ENCODE data around the gene KRTAP9-4. TPM values are rescaled to one million over a fixed set of nuclear protein-coding genes. Genes with fewer than 3 reads are reported as not detected.
"Not testable (repeated sequence)": the region's sequence is repeated elsewhere in the genome, so short reads cannot be mapped to it uniquely, and the experiment has no call there.

KRTAP9-4 gene
- polyA plus RNA-seq, 2 of the 4 experiments (the other 2 are of a cell fraction): not detected

- H3K4me3 ChIP-seq; H3K4me2 ChIP-seq; H3K27ac ChIP-seq; H3K4me1 ChIP-seq; CTCF ChIA-PET; ATAC-seq; H3K9me3 ChIP-seq; DNase-seq (ENCODE audit: low read depth in 1 of 2, low spot score in 1 of 2); POLR2A ChIA-PET: not testable (repeated sequence)
- peak; percentile 43 for FAIRE-seq
- 40% methylated on average over 2 of the region's 2 CpGs for WGBS (ENCODE audit: missing lambda C conversion rate)
Observed at GRCh38 chr17:41246995-41247787, 2.3 kb upstream of the KRTAP9-4 start.

- ATAC-seq: no peak
- DNase-seq (ENCODE audit: low read depth in 1 of 2, low spot score in 1 of 2): no peak
- POLR2A ChIA-PET: no interaction called here
- Histone ChIP-seq H3K27ac (no peak overlapping the region), H3K4me3 (no peak overlapping the region), H3K9me3 (no peaks in the 10 kb centered on the region), H3K4me1 (no peaks in the 10 kb centered on the region), H3K4me2 (no peak overlapping the region)
- TF ChIP-seq HES2 (IDR thresholded peaks at IDR 0.05) (no peak), HEYL (CRISPR knock-in tag; IDR thresholded peaks at IDR 0.05) (no peak), CBX8 (IDR thresholded peaks at IDR 0.05) (no peak), E2F6 (IDR thresholded peaks at IDR 0.05; ENCODE audit: borderline replicate concordance, low read depth) (no peak), JUN (IDR thresholded peaks at IDR 0.05) (no peak), PHF8 (IDR thresholded peaks at IDR 0.05; ENCODE audit: borderline replicate concordance, low read depth) (no peak), KDM5A (IDR thresholded peaks at IDR 0.05) (no peak), GATA3 (IDR thresholded peaks at IDR 0.05; ENCODE audit: borderline replicate concordance) (no peak), NPAS2 (CRISPR knock-in tag; IDR thresholded peaks at IDR 0.05; ENCODE audit: borderline replicate concordance) (no peak), POLR2A (IDR thresholded peaks at IDR 0.05; ENCODE audit: low read length) (no peak), BCL3 (IDR thresholded peaks at IDR 0.05) (no peak), RCOR1 (IDR thresholded peaks at IDR 0.05; ENCODE audit: low read depth, low read length) (no peak), FOXS1 (CRISPR knock-in tag; IDR thresholded peaks at IDR 0.05) (no peak), HMGXB4 (CRISPR knock-in tag; IDR thresholded peaks at IDR 0.05; ENCODE audit: borderline replicate concordance) (no peak), HDAC2 (IDR thresholded peaks at IDR 0.05) (no peak), HOXB13 (CRISPR knock-in tag; IDR thresholded peaks at IDR 0.05; ENCODE audit: low read depth) (no peak)
- WGBS (ENCODE audit: missing lambda C conversion rate): 79% methylated on average over 1 of the region's 1 CpG
- CTCF ChIA-PET: interaction anchor here (1.1 to 1.3 kb wide), 2 partner anchors 9 to 72 kb away, joined by 3 to 4 read pairs; no protein-coding TSS in a partner anchor
- no peak for FAIRE-seq
Observed at GRCh38 chr17:41251261-41251660, 1.8 kb downstream of the KRTAP9-4 start.

GRCh38 chr17:41254861-41255260 lies 5.4 kb downstream of the KRTAP9-4 start:
- Histone ChIP-seq H3K9me3 (no peaks in the 10 kb centered on the region), H3K4me2 (no peak overlapping the region), H3K4me1 (no peaks in the 10 kb centered on the region), H3K27ac (no peak overlapping the region), H3K4me3 (no peak overlapping the region)
- FAIRE-seq (no peak), ATAC-seq (peak in 1 of 2 experiments; percentile 13; a peak in 1 of 6 replicates), DNase-seq (ENCODE audit: low read depth in 1 of 2, low spot score in 1 of 2) (no peak)
- ChIA-PET CTCF (interaction anchor here (1.1 kb wide), 1 partner anchor 41 kb away, joined by 3 read pairs; no protein-coding TSS in a partner anchor), POLR2A (no interaction called here)
- WGBS (ENCODE audit: missing lambda C conversion rate): 71% methylated on average over 1 of the region's 1 CpG
- TF ChIP-seq ZNF302 (CRISPR knock-in tag; IDR thresholded peaks at IDR 0.05): no peak
- no peak for TF ChIP-seq JUNB (IDR thresholded peaks at IDR 0.05)
- no peak for TF ChIP-seq EHMT2 (IDR thresholded peaks at IDR 0.05; ENCODE audit: low read depth)
- TF ChIP-seq RAD21 (conservative IDR thresholded peaks at IDR 0.05 in 1 of 2, IDR thresholded peaks at IDR 0.05 in 1 of 2): no peak
- no peak for TF ChIP-seq RARB (CRISPR knock-in tag; IDR thresholded peaks at IDR 0.05)
- TF ChIP-seq KDM5A (IDR thresholded peaks at IDR 0.05): no peak
- TF ChIP-seq ATOH8 (CRISPR knock-in tag; IDR thresholded peaks at IDR 0.05; ENCODE audit: low read depth): no peak
- no peak for TF ChIP-seq HDAC2 (IDR thresholded peaks at IDR 0.05)
- no peak for TF ChIP-seq NFE2L2 (conservative IDR thresholded peaks at IDR 0.05; ENCODE audit: low read length)
- no peak for TF ChIP-seq GATA3 (IDR thresholded peaks at IDR 0.05; ENCODE audit: borderline replicate concordance)
- TF ChIP-seq ELK1 (IDR thresholded peaks at IDR 0.05; ENCODE audit: low read depth, low read length): no peak
- TF ChIP-seq KDM1A (IDR thresholded peaks at IDR 0.05; ENCODE audit: low read depth): no peak
- TF ChIP-seq RNF2 (IDR thresholded peaks at IDR 0.05; ENCODE audit: borderline replicate concordance, low read depth): no peak
- no peak for TF ChIP-seq NR3C1 (IDR thresholded peaks at IDR 0.05)
- no peak for TF ChIP-seq USF2 (IDR thresholded peaks at IDR 0.05)

Data from A549 (cell line).